Uterus (tissue), 2 donors: ENCODE results near the gene NUDT6.
"Not testable (repeated sequence)": the region's sequence is repeated elsewhere in the genome, so short reads cannot be mapped to it uniquely, and the experiment has no call there.

Experiments
- POLR2A ChIP-seq, 2 donors: fragments of 450-650 bp; IDR thresholded peaks; one replicate each; pipeline ENCODE4 v1.6.1; 2016; ENCODE audit warnings: antibody characterized with exemption in 2 of 2, mild to moderate bottlenecking in 1 of 2, moderate library complexity in 1 of 2
- TF ChIP-seq, protein P1 (sequence below), 4 experiments: fragments of 200-600 bp in 2 of 4; fragments of 450-650 bp in 2 of 4; sonication (generic) in 2 of 4; IDR thresholded peaks; one replicate each; pipeline ENCODE4 v1.5.1; 2016 to 2019; ENCODE audit warnings: antibody characterized with exemption in 4 of 4, mild to moderate bottlenecking in 2 of 4, moderate library complexity in 1 of 4

DNA sequence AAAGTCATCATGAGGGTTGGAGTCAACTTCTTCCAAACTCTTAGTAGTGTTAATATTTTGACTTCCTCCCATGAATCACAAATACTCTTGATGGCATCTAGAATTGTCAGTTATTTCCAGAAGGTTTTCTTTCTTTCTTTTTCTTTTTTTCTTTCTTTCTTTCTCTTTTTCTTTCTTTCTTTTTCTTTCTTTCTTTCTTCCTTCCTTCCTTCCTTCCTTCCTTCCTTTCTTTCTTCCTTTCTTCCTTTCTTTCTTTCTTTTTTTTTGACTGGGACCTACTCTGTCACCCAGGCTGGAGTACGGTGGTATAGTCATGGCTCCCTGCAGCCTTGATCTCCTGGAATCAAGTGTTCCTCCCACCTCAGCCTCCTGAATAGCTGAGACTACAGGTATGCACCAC is 78.0 kb downstream of the NUDT6 start:
- TF ChIP-seq POLR2A (IDR thresholded peaks at IDR 0.05) = not testable (repeated sequence)
- TF ChIP-seq, protein P1, sequence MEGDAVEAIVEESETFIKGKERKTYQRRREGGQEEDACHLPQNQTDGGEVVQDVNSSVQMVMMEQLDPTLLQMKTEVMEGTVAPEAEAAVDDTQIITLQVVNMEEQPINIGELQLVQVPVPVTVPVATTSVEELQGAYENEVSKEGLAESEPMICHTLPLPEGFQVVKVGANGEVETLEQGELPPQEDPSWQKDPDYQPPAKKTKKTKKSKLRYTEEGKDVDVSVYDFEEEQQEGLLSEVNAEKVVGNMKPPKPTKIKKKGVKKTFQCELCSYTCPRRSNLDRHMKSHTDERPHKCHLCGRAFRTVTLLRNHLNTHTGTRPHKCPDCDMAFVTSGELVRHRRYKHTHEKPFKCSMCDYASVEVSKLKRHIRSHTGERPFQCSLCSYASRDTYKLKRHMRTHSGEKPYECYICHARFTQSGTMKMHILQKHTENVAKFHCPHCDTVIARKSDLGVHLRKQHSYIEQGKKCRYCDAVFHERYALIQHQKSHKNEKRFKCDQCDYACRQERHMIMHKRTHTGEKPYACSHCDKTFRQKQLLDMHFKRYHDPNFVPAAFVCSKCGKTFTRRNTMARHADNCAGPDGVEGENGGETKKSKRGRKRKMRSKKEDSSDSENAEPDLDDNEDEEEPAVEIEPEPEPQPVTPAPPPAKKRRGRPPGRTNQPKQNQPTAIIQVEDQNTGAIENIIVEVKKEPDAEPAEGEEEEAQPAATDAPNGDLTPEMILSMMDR (IDR thresholded peaks at IDR 0.05) = not testable (repeated sequence)
